GM21367 (cell line): ENCODE measurements around the gene TCEAL9.
"Not testable (repeated sequence)": the region's sequence is repeated elsewhere in the genome, so short reads cannot be mapped to it uniquely, and the experiment has no call there.

ENCODE experiments used
- ATAC-seq: cut with Tn5 transposase; IDR thresholded peaks from one replicate; pipeline ENCODE4 v1.9.1; 2021; ENCODE audit not compliant: unreplicated experiment

TCEAL9 gene, protein sequence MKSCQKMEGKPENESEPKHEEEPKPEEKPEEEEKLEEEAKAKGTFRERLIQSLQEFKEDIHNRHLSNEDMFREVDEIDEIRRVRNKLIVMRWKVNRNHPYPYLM

DNA sequence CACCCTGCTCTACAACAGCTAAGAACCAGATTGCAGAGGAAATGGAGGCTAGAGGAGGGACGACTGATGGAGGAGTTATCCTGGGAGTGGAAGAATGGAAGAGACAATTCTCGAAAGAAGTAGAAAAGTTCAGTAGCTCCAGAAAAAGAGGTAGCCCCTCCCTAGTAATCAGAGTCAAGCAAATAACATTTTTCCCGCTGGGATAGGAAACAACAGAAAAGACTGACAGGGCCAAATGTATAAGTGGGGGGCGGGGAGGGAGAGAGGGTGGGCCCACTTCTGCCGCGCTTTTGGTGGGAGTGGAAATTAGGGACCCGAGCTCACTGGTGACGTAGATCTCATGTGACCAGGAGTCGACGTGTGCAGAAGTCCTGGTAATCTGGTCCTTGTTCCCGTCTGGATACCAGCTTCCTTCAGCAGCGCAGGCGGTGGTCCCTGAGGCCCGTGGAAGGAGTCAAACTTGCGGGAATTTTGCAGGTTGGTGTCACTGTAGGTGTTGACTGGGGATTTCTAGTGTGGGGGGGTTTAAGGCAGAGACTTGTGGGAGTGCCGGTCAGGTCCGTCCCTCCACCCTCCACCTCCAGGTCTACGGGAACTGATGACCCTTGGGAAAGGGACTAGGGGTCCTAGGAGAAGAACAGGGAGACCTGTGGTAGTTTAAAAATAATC, at the start of gene TCEAL9:
TCEAL9 (plus strand) TSS at position 377 of the 669 bp plus-strand sequence. CDS start 1,179 bp downstream, outside the sequence.
- no peak for ATAC-seq

DNA sequence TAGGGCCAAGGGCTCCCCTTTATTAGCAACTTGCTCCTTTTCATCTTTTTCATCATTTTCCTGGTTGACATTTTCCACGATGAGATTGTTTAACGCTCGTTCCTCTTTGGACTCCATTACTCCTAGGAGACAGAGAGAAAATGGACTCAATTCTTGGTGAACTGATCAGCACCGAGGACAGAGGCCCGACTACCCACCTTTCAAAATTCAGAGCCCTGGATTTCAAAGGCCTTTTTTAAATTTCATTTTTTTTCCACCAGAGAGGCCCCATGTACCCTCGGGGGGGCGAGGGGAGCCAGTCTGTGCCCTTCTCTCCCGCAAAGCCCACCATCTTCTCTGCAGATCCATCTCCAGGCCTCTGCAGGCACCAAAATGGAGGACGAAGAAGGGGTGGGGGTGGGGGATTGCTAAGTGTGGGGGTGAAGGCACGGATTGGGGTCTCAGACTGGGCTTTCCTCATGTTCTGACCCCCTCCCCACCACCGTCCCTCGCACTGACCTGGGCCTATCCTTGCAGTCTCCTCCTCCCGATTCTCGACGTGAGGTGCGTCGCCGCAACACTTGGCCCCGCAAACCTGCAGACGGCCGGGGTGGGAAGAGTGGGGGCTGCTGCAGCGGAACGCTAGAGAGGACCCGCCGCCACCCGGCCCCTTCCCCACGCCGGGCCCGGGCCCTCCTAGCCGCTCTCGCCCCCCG, 46.3 kb upstream of the TCEAL9 start:
- no peak for ATAC-seq

DNA sequence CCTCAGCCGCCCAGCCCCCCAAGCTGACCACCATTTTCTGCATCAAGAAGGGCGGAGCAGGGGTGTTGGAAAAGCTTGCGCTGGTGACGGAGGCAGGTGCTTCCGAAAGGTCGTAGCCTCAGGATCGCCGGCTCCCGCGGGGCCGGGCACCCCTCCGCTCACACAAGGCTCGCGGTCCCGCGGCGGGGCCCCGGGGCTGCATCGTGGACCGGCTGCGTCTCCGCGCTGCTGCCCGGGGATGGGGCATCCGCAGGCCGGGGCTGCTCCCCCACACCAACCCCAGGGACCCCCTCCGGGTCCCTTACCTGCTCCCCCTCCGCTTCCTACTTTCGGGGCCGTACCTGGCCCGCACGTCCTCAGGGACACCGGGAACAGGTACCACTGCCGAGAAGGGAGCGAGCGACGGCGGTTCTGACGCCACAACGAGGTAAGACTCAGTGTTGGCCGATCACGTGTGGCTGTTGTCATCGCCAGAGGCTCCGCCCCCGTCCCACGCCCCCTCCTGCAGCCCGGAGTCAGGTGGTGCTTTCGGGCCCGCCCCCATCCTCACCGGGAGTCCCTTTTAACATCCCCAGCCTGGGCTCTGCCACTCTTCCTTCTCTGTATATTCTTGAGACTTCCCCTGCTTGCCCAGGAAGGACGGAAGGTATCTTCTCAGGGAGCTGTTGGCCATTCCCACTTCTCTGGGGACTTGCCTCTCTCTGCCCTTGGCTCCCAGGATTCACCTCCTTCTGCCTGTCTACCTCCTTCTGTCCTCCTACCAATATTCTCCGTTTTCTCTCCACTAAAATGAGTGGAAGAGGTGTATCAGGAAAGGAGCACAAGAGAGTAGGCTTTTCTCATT, 45.5 kb upstream of the TCEAL9 start, which contains the start of gene BEX2:
BEX2 (minus strand) TSS at position 436 of the 844 bp plus-strand sequence. CDS start 1,014 bp downstream, outside the sequence.
- peak; percentile 98 for ATAC-seq

DNA sequence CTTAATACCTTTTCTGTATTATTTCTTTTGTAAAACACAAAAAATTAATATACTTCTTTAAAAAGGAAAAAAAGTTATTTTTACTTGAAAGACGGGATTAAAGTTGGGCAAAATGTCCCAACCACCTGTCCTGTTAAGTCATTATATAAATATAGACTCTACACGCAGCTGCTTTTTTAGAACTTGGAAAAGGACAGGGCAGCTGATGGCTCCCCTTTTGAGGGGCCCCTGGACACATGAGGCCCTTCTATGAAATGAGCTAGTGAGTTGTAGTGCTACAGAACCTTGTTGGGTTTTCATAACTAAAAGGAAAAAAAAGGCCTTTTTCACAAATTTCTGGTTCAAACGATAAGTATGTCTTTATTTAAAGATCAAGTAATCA, 44.9 kb upstream of the TCEAL9 start:
- ATAC-seq = no peak

DNA sequence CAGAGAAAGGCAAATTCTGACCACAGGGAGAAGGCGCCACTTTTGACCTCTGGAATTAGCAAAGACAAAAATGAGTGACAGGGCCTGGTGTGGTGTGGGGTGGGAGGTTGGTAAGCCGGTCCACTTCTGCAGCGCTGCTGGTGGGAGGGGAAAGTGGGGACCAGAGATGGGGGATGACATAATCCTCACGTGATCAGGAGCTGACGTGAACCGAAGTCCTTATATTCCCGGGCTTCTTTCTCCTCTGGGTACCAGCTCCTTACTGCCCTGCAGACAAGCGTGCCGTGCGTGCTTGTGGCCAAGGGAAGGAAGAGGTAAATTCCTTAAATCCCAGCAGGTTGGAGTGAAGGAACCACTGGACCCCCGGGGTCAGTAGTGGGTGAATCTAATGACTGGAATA, 26.3 kb upstream of the TCEAL9 start, which contains the start of gene TCEAL7:
TCEAL7 (plus strand) TSS at position 249 of the 400 bp plus-strand sequence. CDS start 1,165 bp downstream, outside the sequence.
- ATAC-seq = no peak

DNA sequence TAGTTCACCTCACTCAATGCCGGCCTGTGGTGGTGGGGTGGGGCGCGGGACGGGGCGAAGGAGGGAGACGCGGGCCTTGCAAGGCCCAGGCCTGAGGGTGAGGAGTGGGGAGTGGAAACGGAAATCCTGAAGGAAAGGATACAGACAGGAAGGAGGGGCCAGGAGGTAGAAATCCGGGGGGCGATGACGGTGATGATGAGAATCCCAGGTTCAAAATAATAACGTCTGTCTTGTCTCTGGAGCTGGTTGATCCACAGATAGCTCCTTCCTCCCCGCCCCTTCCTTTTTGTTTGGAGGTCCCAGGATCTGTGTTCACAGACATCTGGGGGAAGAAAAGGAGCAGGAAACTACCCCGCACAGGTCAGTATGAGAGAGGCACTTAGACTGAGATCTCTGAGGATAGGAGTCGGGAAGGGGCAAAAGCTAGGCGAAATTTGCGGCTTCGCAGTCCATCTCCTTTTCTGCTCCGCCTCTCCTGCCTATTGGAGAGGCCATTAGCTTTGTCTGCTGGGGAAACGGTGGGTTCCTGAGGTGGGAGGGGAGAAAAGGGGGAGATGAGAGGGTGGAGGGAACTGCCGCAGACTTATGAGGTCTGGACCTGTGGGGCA, 25.5 kb upstream of the TCEAL9 start:
- ATAC-seq = no peak

DNA sequence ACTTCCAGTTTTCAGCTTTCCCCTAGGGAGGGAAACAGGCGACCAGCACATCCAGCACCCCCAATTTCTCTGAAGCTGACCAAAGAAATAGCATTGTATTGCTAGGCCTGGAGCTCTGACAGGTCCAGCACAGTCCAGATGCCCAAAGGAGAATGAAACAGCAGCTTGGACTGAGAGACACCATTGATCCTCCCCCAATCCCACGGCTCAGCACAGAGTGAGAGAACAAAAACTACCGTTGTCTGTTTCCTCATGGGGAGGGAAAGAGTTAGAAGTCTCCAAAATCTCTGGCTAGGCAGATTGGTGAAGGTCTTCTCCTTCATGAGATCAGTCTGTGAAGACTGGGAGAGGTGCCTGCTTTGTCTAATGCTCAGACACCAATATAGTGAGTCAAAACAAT, 17.6 kb upstream of the TCEAL9 start:
- no peak for ATAC-seq

DNA sequence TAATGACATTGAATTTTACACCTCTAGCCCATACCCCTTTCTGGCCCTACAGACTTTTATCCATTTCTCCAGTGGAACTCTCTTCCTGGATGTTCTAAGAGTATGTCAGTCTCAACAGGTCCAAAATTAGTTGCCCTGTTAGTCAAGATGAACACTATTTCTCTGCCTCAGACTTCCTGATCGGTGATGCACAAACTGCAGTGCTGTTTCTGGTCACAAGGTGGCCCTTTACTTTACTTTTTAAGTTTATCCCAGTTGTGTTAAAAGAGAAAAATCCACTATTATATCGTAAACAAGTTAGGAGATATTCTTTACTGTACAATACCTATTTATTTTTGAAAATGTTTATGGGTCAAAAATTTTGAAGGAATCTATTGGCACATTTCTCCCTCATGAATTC, 13.2 kb upstream of the TCEAL9 start:
- ATAC-seq = peak; percentile 49

DNA sequence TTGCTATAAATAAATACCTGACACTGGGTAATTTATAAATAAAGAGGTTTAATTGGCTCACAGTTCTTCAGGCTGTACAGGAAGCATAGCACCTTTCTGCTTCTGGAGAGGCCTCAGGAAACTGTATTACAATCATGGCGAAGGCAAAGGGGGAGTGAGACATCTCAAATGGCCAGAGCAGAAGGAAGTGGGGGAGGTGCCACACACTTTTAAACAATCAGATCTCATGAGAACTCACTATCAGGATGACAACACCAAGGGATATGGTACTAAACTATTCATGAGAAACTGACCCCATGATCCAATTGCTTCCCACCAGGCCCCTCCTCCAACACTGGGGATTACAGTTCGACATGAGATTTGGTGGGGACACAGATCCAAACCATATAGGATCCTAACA, 11.7 kb upstream of the TCEAL9 start:
- ATAC-seq = no peak

DNA sequence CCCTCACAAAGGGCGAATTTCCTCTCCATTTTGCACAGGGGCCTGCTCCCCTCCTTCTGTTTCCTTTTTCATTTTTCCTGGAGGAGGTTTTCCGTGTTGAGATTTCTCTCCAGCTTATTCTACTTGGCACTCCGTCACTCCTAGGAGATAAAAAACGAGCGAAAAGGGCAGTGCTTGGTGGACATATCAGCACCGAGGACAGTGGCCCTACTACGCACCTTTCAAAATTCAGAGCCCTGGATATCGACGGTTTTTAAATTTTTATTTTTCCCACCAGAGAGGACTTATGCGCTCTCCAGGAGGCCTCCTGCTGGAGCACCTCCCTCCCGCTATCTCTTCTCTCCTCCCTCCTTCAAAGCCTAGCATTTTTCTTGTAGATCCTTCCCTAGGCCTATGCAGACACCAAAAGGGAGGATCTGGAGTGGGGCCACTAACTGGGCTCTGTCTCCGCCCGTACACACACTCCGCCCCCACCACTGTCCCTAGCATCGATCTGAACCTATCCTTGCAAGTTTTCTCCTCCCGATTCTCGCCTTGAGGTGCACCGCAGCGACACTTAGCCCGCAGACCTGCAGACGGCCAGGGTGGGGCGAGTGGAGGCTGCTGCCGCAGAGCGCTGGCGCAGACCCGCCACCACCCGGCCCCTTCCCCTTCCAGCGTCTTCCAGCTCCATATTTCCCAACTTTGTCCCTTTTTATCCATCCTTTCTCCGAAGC, 8.5 kb upstream of the TCEAL9 start:
- no peak for ATAC-seq

DNA sequence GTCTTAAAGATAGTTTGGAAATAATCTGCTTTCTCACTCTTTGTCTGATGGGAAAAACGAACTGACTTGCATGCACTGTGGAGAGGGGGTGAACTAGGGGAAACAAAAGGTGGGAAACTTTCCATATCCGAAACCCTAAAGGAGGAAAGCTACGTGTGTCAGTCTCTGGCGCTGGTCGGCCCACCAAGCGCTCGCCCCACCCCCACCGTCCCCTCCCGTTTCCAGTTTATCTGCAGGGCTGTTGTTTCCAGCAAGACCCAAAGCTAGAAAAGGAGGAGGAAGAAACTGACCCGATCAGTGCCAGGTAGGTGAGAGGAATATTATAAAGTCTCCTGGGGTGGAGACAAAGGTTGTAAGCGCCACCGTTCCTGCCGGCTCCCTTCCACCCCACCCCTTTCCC, 552 bp downstream of the TCEAL9 start:
- no peak for ATAC-seq

DNA sequence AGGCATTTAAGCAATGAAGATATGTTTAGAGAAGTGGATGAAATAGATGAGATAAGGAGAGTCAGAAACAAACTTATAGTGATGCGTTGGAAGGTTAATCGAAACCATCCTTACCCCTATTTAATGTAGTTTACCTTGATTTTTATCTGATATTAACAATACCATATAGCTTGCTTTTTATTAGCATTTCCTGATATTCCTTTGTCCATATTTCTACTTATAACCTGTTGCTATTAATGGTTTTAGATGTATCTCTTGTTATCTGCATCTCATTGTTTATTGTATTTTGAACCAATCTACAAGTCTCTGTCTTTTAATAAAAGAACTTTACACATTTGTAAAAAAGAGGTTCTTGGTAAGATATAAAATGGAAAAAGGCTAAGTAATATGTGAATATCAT, 1.6 kb downstream of the TCEAL9 start:
- no peak for ATAC-seq

DNA sequence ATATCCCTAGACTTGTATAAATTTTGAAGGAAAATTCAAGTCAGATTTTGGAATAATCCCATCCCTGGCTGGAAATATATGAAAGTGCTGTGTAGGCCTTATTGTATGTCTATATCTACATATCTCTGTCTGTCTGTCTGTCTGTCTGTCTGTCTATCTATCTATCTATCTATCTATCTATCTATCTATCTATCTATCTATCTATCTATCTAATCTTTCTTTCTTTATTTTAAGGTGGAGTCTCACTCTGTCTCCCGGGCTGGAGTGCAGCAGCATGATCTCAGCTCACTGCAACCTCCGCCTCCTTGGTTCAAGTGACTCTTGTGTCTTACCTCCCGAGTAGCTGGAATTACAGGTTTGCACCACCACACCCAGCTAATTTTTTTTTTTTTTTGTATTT, 3.3 kb downstream of the TCEAL9 start:
- not testable (repeated sequence) for ATAC-seq

DNA sequence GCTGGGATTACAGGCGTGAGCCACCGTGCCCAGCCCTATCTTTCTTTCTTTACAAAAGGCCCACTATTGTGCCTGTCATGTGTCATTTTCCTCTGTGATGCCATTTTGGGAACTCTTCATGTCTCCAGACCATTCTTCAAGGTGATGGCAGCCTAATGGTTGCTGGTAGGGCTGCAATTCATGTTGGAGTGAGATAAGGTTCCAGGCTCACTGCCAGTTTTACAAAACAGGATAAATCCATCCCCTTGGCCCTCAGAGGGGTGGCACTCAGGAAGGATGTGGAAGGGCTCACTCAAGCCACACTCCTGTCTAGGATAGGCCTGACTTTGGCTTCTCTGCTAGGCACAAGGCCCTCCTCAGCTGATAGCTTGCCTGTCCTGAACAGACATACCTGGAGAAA, 3.8 kb downstream of the TCEAL9 start:
- no peak for ATAC-seq

DNA sequence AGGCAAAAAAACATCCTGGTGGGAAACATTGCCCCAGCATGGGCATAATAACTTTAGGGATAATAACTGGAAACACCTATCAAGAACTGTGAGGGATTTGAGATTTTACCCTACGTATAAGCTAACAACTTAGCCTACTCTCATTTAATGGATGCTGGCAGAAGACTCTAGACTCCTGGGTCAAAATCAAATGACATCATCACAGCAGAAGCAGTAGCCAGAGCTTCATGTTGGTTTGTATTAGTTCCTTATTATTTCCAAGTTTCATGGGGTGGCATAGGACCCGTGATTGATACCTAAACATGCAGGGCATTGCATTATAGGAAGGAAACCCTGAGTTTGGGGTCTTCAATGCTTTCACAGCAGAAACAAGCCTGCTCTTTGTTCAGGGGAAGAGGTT, 4.6 kb downstream of the TCEAL9 start:
- ATAC-seq = no peak

DNA sequence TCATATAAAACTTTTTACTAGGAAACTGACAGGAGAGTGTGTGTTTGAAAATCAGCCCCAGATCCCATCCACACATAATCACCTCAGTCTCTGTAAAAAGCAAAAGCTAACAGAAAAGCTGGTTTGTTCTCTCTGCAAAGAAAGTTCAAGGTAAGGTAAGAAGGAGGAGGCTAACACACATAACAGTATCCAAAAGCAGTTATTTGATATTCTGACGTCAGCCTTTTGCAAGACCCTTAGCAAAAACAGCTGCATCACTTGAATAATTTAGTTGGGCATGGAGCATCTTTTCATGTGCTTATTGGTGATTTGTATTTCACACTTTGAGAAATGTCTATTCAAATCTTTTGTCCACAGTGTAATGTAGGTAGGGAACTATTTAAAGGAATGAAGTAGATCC, 5.5 kb downstream of the TCEAL9 start:
- ATAC-seq = no peak

DNA sequence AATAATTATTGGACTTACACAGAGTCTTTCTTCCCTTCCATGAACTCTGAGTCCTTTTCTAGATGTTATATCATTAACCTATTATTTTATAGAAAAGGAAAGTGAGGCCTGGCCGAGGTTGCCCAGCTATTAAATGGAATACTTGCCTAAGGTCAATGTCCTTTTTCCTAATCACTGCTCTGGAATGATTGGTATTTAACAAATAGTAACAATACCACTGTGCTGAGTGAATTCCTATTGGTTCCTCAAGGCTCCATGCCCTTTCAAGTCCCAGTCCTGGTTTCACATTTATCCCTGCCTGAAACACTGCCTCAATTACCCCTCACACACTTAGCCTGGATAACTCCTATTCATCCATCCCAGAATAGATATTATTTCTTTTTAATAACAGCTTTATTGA, 6.2 kb downstream of the TCEAL9 start:
- no peak for ATAC-seq

DNA sequence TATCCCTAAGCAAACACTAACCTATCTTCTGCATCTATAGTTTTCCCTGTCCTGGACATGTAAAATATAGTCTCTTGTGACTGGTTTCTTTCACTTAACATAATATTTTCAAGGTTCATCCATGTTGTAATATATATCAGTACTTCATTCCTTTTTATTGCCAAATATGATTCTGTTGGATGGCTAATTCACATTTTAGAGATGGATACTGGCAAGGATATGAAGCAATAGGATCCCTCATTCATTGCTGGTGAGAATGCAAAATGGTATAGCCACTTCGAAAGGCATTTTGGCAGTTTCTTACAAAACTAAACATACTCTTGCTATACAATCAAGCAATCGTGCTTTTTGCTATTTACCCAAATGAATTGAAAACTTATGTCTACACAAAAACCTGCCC, 6.7 kb downstream of the TCEAL9 start:
- no peak for ATAC-seq

DNA sequence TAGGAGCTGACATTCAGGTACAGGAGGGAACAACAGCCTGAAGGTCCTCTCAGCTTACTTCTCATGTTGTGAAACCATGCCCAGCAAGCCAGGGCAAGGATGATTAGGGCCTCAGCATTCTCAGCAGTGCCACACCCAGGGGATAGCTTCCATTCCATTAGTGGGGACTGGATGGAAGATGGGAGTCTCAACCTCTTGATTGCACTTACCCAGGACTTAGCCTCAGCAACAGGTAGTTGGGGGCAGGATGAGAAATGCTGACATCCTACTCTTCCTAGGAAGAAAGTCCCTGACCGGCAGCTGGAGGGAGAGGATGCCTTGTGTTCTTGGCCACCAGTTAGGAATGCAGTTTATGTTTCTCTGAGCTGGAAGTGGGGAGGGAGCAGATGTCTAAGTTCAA, 11.2 kb downstream of the TCEAL9 start:
- no peak for ATAC-seq

DNA sequence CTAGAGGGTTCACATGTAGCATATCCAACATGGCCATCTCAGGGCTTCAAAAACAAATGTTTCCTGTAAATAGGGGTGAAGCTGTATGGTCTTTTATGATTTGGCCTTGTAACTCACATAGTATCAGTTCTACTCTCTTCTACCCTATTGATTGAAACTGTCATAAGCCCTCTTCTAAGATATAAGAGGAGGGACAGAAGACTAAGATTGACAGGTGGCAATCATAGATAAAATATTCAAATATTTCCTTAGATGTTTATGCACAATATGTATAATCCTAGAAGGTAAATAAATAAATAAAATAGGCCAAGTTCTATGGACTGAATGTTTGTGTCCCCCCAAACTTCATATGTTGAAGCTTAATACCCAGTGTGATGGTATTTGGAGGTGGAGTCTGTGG, 13.2 kb downstream of the TCEAL9 start:
- ATAC-seq = no peak
